Naive thymus-derived CD8-positive, alpha-beta T cell (primary cell): Measurements from ENCODE around the gene PRR14L. TPM values are rescaled to one million over a fixed set of nuclear protein-coding genes. Genes with fewer than 3 reads are reported as not detected.
A peak's percentile ranks its signal among the peaks of the same experiment; 100 is the strongest.
"Not testable (repeated sequence)": the region's sequence is repeated elsewhere in the genome, so short reads cannot be mapped to it uniquely, and the experiment has no call there.

Experiments used
- ATAC-seq, 2 donors: fragments of 150-1000 bp; cut with Tn5 transposase in 1 of 2; sonication (Bioruptor Pico), chemical (Tn5 transposase) in 1 of 2; 1 replicate in 1 of 2; 2 replicates in 1 of 2; pipeline ENCODE4 v1.10.0; 2021; ENCODE audit warnings: mild to moderate bottlenecking in 2 of 2, moderate library complexity in 2 of 2
- POLR2A ChIA-PET: fragments of 350-600 bp; sonication (Branson Sonifier 250); formaldehyde crosslinking; loops from one replicate; lab custom pipeline; 2021; ENCODE audit warnings: antibody characterized with exemption; lab: Charles Lee
- DNase-seq, 10 donors: peaks; one replicate each; pipeline versions ENCODE4 v3.0.0 to v3.0.0-alpha.2; 2020 to 2022
- H3K27ac Mint-ChIP-seq, 10 donors: one replicate each; pipeline ENCODE4 v1.8.0; 2020 to 2022; ENCODE audit warnings: mild to moderate bottlenecking in 10 of 10, mixed read lengths in 10 of 10, moderate library complexity in 4 of 10, inconsistent platforms in 1 of 10
- H3K27me3 Mint-ChIP-seq, 5 donors: one replicate each; pipeline ENCODE4 v1.8.0; 2021 to 2022; ENCODE audit warnings: mixed read lengths in 5 of 5
- H3K36me3 Mint-ChIP-seq, 3 donors: one replicate each; pipeline ENCODE4 v1.8.0; 2020 to 2022; ENCODE audit warnings: mixed read lengths in 3 of 3, mild to moderate bottlenecking in 2 of 3, inconsistent platforms in 1 of 3
- H3K4me1 Mint-ChIP-seq, 4 donors: one replicate each; pipeline ENCODE4 v1.8.0; 2021 to 2022; ENCODE audit warnings: mixed read lengths in 4 of 4
- H3K4me3 Mint-ChIP-seq, 10 donors: one replicate each; pipeline ENCODE4 v1.8.0; 2020 to 2022; ENCODE audit warnings: mild to moderate bottlenecking in 10 of 10, mixed read lengths in 10 of 10, moderate library complexity in 6 of 10, inconsistent platforms in 1 of 10
- H3K9me3 Mint-ChIP-seq, 9 donors: one replicate each; pipeline ENCODE4 v1.8.0; 2020 to 2022; ENCODE audit warnings: mixed read lengths in 9 of 9, mild to moderate bottlenecking in 3 of 9, inconsistent platforms in 1 of 9, moderate library complexity in 1 of 9
- polyA plus RNA-seq, 3 donors: library from polyadenylated mRNA; unstranded; fragments of 300-500 nt; fragmentation: Illumina TruSeq; gene quantifications; one replicate each; pipeline ENCODE4 v1.2.3, GENCODE V29; 2021
- total RNA-seq, 8 experiments: library from RNA in 2 of 8; stranded (reverse) in 2 of 8; gene quantifications; one replicate each; pipeline ENCODE4 v1.2.3 and lab custom pipeline; 2021 to 2026

Gene PRR14L
- total and polyA plus RNA-seq, 5 experiments from 2014 or later: 12.7 to 65.9 (median 26.7) TPM

DNA sequence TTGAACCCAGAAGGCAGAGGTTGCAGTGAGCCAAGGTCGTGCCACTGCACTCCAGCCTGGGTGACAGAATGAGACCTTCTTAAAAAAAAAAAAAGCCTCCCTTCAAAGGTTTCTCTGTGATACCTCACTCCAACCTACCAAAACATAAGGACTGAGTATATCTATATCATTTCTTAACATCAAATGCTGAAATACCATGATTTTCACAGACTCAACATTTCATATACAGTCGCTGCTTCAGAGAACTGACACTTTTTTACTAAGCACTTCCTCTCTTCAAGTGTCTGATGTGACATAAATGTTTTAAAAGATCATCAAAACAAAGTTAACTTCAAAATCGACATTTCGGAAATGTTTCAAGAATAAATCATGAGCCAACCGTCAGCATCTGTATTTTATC is 12.0 kb downstream of the PRR14L start:
- no peaks in the 10 kb centered on the region for H3K9me3 Mint-ChIP-seq
- DNase-seq: peak in 2 of 10 donors; percentile 52 to 56
- H3K27ac Mint-ChIP-seq: peak overlapping the region in 9 of 10 donors; percentile 41 to 95 (median 75)
- no peaks in the 10 kb centered on the region for H3K27me3 Mint-ChIP-seq
- H3K4me3 Mint-ChIP-seq: peak overlapping the region in 2 of 10 donors; percentile 28 to 51
- H3K4me1 Mint-ChIP-seq: peaks cover 22 to 70% (median 51%) of the 10 kb centered on the region in 4 donors
- ATAC-seq: peak in 1 of 2 donors; percentile 30
- H3K36me3 Mint-ChIP-seq: peaks cover 0 to 74% (median 5%) of the 10 kb centered on the region in 3 donors
- POLR2A ChIA-PET: interaction anchor here (1.1 kb wide), 1 partner anchor 16 kb away, joined by 3 read pairs; the partner anchor contains the start of gene DEPDC5

DNA sequence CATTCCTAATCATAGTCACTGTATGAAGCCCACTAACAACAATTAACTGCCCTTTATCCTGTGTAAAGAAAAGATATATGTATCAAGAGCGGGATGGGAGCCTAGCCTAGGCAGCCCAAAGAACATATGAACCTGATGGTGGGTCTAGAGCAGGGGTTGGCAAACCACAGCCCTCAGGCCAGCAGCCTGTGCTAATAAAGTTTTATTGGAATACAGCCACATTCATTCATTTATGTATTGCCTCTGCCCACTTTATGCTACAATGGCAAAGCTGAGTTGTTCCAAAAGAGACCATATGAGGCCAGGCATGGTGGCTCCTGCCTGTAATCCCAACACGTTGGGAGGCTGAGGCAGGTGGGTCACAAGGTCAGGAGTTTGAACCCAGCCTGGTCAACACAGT is 13.5 kb downstream of the PRR14L start:
- Mint-ChIP-seq H3K36me3 (peaks cover 0 to 64% (median 0%) of the 10 kb centered on the region in 3 donors), H3K4me1 (peaks cover 22 to 67% (median 41%) of the 10 kb centered on the region in 4 donors), H3K27ac (peak overlapping the region in 6 of 10 donors; percentile 10 to 69 (median 52)), H3K27me3 (no peaks in the 10 kb centered on the region), H3K9me3 (no peaks in the 10 kb centered on the region), H3K4me3 (no peak overlapping the region)
- ATAC-seq (no peak), DNase-seq (no peak)
- POLR2A ChIA-PET: no interaction called here

DNA sequence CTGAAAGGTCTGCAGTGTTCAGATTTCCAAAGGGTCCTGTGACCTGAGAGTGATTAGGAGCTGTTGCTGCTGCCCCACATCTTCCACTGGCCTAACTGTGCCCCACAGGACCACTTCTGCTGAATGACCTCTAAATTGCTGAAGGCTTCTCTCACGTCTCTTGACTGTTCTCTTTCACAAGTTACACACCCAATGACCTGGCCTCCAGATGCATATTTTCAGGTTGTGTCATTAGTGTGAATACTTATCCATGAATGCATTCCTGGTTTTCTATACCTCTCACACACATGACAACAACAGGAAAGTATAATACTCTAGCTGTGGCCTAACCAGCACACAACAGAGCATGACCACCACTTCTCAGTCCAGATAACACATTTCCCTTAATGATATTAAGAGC is 15.4 kb downstream of the PRR14L start:
- Mint-ChIP-seq H3K27ac (peak overlapping the region in 3 of 10 donors; percentile 27 to 78 (median 46)), H3K4me3 (no peak overlapping the region), H3K9me3 (no peaks in the 10 kb centered on the region)

DNA sequence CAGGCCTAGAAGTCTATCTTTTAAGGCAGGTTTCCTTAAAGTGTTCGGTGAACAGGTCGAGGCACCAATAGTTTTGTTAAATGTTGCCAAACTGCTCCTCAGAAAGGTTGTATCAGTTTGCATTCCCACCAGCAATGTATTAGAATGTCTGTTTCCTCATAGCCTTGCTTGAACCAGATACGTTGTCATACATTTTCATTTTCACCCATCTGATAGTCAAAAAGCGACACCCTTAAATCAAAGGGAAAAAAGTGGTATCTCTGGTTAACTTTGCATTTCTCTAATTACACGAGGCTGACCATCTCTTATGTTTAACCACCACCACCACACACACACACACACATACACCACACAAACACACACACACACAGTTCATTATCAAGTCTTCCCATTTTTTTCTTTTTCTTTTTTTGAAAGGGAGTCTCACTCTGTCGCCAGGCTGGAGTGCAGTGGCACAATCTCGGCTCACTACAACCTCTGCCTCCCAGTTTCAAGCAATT is 16.3 kb downstream of the PRR14L start:
- POLR2A ChIA-PET: no interaction called here
- H3K27ac Mint-ChIP-seq: peak overlapping the region in 2 of 10 donors; percentile 47 to 78
- peaks cover 0 to 48% (median 0%) of the 10 kb centered on the region in 3 donors for H3K36me3 Mint-ChIP-seq

More for the DNA sequence above, 15.4 kb downstream of the PRR14L start:
- Mint-ChIP-seq H3K4me1 (peaks cover 20 to 55% (median 35%) of the 10 kb centered on the region in 4 donors), H3K27me3 (no peaks in the 10 kb centered on the region), H3K36me3 (peaks cover 0 to 56% (median 0%) of the 10 kb centered on the region in 3 donors)
- DNase-seq (no peak), ATAC-seq (no peak)
- POLR2A ChIA-PET: no interaction called here

DNA sequence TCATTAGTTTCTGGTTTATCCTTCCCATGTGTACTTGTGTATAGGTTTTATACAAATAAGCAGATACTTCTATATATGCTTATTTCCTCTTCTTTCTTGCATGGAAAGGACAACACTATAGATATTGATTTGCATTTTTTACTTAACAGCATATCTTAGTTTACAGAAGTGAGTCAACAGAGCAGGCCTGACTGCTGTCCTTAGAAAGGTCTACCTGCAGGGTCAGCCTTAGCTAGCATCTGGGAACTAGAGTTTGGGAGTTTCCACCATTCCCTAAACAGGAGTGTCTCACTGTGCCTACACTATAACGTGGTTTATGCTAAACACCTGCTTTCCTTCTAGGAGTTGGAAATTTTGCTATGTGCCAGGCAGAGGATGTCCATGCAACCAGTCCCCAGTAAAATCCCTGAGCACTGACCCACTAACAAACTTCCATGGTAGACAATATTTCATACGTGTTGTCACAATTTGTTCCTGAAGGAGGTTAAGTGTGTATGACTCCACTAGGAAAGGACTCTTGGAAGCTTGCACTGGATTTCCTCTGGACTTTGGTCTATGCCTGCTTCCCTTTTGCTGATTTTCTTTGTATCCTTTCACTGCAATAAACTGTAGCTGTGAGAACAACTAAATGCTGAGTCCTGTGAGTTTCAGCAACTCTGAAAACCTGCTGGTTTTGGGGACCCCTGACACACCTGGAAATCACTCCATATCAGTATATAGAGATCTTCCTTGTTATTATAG is 17.7 kb downstream of the PRR14L start:
- H3K27ac Mint-ChIP-seq: peak overlapping the region in 2 of 10 donors; percentile 1 to 78
- H3K4me1 Mint-ChIP-seq: peaks cover 8 to 36% (median 20%) of the 10 kb centered on the region in 4 donors
- DNase-seq: no peak
- no peak for ATAC-seq
- no peaks in the 10 kb centered on the region for H3K27me3 Mint-ChIP-seq
- H3K9me3 Mint-ChIP-seq: no peaks in the 10 kb centered on the region
- POLR2A ChIA-PET: no interaction called here
- H3K36me3 Mint-ChIP-seq: peaks cover 0 to 39% (median 0%) of the 10 kb centered on the region in 3 donors
- H3K4me3 Mint-ChIP-seq: no peak overlapping the region

More for the DNA sequence above, 16.3 kb downstream of the PRR14L start:
- Mint-ChIP-seq H3K4me1 (peaks cover 16 to 48% (median 31%) of the 10 kb centered on the region in 4 donors), H3K9me3 (no peaks in the 10 kb centered on the region), H3K27me3 (no peaks in the 10 kb centered on the region), H3K4me3 (peak overlapping the region in 1 of 10 donors; percentile 10)
- DNase-seq (no peak), ATAC-seq (no peak)

DNA sequence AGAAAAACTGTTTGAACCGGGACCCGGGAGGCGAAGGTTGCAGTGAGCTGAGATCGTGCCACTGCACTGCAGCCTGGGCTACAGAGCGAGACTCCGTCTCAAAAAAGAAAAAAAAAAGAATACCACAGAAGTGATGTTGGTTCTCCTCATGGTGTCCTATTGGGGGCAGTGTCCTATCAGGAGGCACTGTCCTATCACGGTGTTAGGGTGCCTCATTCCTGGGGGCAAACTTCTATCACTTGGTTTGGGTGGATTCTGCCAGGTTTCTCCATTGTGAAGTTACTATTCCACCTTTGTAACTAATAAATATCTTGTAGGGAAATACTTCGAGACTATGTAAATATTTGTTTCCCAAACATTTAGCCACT is 19.6 kb downstream of the PRR14L start:
- H3K36me3 Mint-ChIP-seq: peaks cover 0 to 31% (median 0%) of the 10 kb centered on the region in 3 donors
- DNase-seq (no peak), ATAC-seq (no peak)
- H3K4me1 Mint-ChIP-seq: peaks cover 8 to 31% (median 18%) of the 10 kb centered on the region in 4 donors
- H3K27ac Mint-ChIP-seq: peak overlapping the region in 1 of 10 donors; percentile 75
- no peaks in the 10 kb centered on the region for H3K27me3 Mint-ChIP-seq
- no peak overlapping the region for H3K4me3 Mint-ChIP-seq
- H3K9me3 Mint-ChIP-seq: no peaks in the 10 kb centered on the region
- POLR2A ChIA-PET: no interaction called here

DNA sequence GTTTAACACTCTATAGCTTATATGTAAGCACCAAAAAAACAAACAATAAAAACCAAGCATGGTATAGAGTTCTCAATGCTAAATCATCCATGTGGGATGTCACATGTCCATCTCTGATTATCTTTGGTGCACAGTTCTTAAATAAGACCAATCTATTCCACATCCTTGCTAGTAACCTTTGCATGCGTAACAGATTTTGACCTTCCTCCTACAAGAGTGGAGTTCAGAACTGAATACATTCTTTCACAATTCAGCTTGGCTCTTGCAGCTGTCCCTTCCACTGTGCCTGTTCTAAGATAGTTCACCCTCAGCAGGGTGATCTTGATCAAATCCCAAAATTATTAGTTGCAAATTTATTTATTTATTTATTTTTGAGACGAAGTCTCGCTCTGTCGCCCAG is 21.1 kb downstream of the PRR14L start:
- Mint-ChIP-seq H3K4me3 (no peak overlapping the region), H3K9me3 (no peaks in the 10 kb centered on the region), H3K27me3 (no peaks in the 10 kb centered on the region), H3K27ac (no peak overlapping the region), H3K4me1 (peaks cover 3 to 25% (median 10%) of the 10 kb centered on the region in 4 donors), H3K36me3 (peaks cover 0 to 31% (median 0%) of the 10 kb centered on the region in 3 donors)
- no peak for ATAC-seq
- POLR2A ChIA-PET: interaction anchor here (0.7 kb wide), 1 partner anchor 67 kb away, joined by 3 read pairs; no protein-coding TSS in a partner anchor
- DNase-seq: no peak

DNA sequence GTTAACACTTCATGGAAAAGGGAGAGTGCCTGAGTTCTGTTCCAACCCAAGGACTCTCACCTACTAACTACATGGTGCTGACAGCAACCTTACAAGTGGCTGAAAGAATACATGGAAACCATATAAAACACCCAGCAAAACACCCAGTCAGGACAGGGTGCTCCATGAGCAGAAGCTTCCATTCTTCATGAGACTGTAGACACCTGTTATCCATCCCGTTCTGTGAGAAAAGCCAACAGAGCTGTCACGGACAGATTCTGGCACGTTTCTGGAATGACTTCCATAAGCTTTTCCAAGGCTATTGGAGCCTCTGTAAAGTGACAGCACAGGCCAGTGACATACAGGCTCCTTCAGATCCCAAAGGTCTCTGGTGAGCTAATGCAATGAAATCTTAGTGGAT is 23.2 kb downstream of the PRR14L start:
- Mint-ChIP-seq H3K36me3 (peaks cover 0 to 46% (median 7%) of the 10 kb centered on the region in 3 donors), H3K4me3 (no peak overlapping the region), H3K27me3 (no peaks in the 10 kb centered on the region), H3K4me1 (peaks cover 0 to 11% (median under 1%) of the 10 kb centered on the region in 4 donors), H3K27ac (no peak overlapping the region), H3K9me3 (no peaks in the 10 kb centered on the region)
- ATAC-seq (no peak), DNase-seq (no peak)
- POLR2A ChIA-PET: no interaction called here

DNA sequence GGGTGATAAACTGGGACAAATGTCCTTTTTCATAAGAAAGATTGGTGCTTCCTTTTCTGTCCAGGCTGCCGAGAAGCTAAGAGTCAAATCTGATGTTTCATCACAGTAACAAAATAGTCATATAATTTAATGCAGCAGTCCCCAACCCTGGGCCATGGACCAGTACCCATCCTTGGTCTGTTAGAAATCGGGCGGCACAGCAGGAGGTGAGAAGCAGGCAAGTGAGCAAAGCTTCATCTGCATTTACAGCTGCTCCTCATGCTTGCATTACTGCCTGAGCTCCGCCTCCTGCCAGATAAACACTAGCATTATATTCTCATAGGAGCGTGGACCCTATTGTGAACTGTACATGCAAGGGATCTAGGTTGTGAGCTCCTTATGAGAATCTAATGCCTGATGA is 26.2 kb downstream of the PRR14L start:
- POLR2A ChIA-PET: no interaction called here
- ATAC-seq: no peak
- Mint-ChIP-seq H3K9me3 (no peaks in the 10 kb centered on the region), H3K27ac (no peak overlapping the region), H3K36me3 (peaks cover 5 to 65% (median 12%) of the 10 kb centered on the region in 3 donors), H3K4me3 (no peak overlapping the region), H3K4me1 (peaks cover 0 to 10% (median 1%) of the 10 kb centered on the region in 4 donors), H3K27me3 (no peaks in the 10 kb centered on the region)
- DNase-seq: no peak

DNA sequence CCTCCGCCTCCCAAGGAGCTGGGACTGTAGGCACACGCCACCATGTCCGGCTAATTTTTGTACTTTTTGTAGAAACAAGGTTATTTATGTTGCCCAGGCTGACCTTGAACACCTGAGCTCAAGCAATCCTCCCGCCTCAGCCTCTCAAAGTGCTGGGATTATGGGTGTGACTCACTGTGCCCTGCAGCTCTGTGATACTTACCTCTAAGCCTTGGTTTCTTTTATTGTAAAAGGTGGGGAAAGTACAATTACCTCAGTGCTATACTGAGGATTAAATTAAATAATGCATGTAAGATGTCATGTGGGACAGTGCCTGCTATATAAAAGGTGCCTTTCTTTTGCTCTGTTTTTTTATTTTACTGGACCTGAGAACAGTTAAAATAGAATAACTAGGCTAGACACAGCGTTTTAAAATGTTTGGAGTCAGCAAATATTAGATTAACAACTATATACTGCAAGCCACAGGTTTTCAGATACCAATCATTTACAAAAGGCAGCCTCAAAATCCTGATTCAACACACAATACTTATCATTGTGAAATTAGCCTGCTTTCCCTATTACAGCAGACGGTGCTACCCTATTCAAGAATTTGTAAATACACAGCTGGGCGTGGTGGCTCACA is 30.0 kb downstream of the PRR14L start:
- peaks cover 0 to 5% (median 2%) of the 10 kb centered on the region in 4 donors for H3K4me1 Mint-ChIP-seq

DNA sequence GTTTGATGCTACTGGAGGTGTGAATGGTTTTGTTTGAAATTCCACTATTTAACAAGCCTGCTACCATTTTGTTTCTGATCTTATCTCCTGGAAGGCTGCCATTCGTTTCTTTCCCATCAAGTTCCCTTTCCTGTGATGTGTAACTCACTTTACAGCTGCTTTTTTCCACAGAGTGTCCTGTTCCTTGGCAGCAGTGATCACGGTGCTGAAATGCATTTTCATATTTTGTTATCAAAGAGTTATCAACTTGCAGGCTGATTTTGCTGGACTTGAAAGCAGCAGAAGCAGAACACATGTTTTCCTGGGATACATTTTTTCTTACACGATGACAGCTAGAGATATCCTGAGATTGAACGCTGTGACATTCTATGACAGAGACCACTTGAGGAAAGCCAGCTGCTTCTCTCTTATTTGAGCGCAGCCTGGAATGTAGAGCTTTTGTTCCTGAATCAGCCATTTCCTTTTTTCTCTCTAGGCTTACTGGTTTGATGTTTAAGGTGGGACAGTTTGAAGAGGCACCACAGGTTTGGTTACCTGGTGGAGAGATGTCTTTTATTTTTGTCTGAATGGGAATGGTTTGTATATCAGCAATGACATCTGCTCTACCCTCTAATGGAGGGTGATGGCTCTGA is 34.7 kb downstream of the PRR14L start:
- Mint-ChIP-seq H3K27ac (peak overlapping the region in 1 of 10 donors; percentile 61), H3K4me1 (peaks cover 0 to 12% (median 2%) of the 10 kb centered on the region in 4 donors)

More for the DNA sequence above, 30.0 kb downstream of the PRR14L start:
- no peaks in the 10 kb centered on the region for H3K27me3 Mint-ChIP-seq
- POLR2A ChIA-PET: no interaction called here
- no peak overlapping the region for H3K4me3 Mint-ChIP-seq
- peak overlapping the region in 2 of 10 donors; percentile 13 to 79 for H3K27ac Mint-ChIP-seq
- DNase-seq (no peak), ATAC-seq (no peak)
- H3K9me3 Mint-ChIP-seq: no peaks in the 10 kb centered on the region
- peaks cover 13 to 91% (median 29%) of the 10 kb centered on the region in 3 donors for H3K36me3 Mint-ChIP-seq

DNA sequence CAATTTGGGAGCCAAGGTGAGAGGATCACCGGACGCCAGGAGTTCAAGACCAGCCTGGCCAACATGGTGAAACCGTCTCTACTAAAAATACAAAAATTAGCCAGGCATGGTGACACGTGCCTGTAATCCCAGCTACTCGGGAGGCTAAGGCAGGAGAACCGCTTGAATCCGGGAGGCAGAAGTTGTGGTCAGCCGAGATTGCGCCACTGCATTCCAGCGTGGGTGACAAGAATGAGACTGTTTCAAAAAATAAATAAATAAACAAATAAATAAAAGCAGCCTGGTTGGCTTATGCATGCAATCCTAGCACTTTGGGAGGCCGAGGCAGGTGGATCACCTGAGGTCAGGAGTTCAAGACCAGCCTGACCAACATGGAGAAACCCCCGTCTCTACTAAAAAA is 38.7 kb downstream of the PRR14L start:
- Mint-ChIP-seq H3K4me1 (peaks cover 0 to 12% (median 1%) of the 10 kb centered on the region in 4 donors), H3K36me3 (peaks cover 0 to 69% (median 32%) of the 10 kb centered on the region in 3 donors)
- DNase-seq, H3K4me3 Mint-ChIP-seq, H3K9me3 Mint-ChIP-seq, H3K27ac Mint-ChIP-seq, POLR2A ChIA-PET, ATAC-seq, H3K27me3 Mint-ChIP-seq: not testable (repeated sequence)

More for the DNA sequence above, 34.7 kb downstream of the PRR14L start:
- ATAC-seq (no peak), DNase-seq (no peak)
- Mint-ChIP-seq H3K36me3 (peaks cover 8 to 91% (median 41%) of the 10 kb centered on the region in 3 donors), H3K4me3 (no peak overlapping the region), H3K27me3 (no peaks in the 10 kb centered on the region), H3K9me3 (no peaks in the 10 kb centered on the region)
- POLR2A ChIA-PET: no interaction called here
